H7 (cell line): ENCODE results near the gene ACP1. TPM values are rescaled to one million over a fixed set of nuclear protein-coding genes. Genes with fewer than 3 reads are reported as not detected.
"Not testable (repeated sequence)": the region's sequence is repeated elsewhere in the genome, so short reads cannot be mapped to it uniquely, and the experiment has no call there.

Source experiments
- DNase-seq: peaks from one replicate; pipeline ENCODE4 v3.0.0; 2012
- H3K27me3 ChIP-seq: 2 replicates; pipeline ENCODE4 v1.6.0; 2011; ENCODE audit warnings: mild to moderate bottlenecking, low read length; ENCODE audit not compliant: control insufficient read depth, insufficient read depth
- H3K36me3 ChIP-seq: replicated peaks from 2 replicates; pipeline ENCODE4 v1.5.1; 2011; ENCODE audit warnings: low read length; ENCODE audit not compliant: control insufficient read depth, insufficient read depth
- H3K4me3 ChIP-seq: 2 replicates; pipeline ENCODE4 v1.5.1; 2011; ENCODE audit warnings: low read depth, mild to moderate bottlenecking, control low read depth, low read length, moderate library complexity; ENCODE audit not compliant: insufficient read depth
- total RNA-seq: library from RNA; depleted of rRNA; stranded (reverse); fragments of >200 nt; shearing (Covaris generic); gene quantifications from 2 replicates; pipeline ENCODE4 v1.2.3, GENCODE V29; 2014

ACP1 gene
- total RNA-seq, 1 experiment from 2014 or later, result 138 TPM

GRCh38 chr2:295090-295489, 30.3 kb downstream of the ACP1 start:
- Histone ChIP-seq H3K27me3 (peaks cover 5% of the 10 kb centered on the region), H3K4me3 (no peak overlapping the region), H3K36me3 (no peaks in the 10 kb centered on the region)
- DNase-seq, result no peak

- Histone ChIP-seq H3K27me3 (no peaks in the 10 kb centered on the region; the same call in none of the 2 replicates), H3K4me3 (no peak overlapping the region), H3K36me3 (no peaks in the 10 kb centered on the region)
- DNase-seq, result no peak
These were observed 31.6 kb downstream of the ACP1 start for GRCh38 chr2:296354-296753.

- Histone ChIP-seq H3K4me3 (no peak overlapping the region), H3K36me3 (no peaks in the 10 kb centered on the region), H3K27me3 (no peaks in the 10 kb centered on the region)
- no peak for DNase-seq
These were observed 40.6 kb downstream of the ACP1 start for GRCh38 chr2:305366-305765.

GRCh38 chr2:309148-309953, 44.6 kb downstream of the ACP1 start:
- peak; percentile 62 for DNase-seq
- Histone ChIP-seq H3K27me3 (no peaks in the 10 kb centered on the region), H3K4me3 (no peak overlapping the region), H3K36me3 (no peaks in the 10 kb centered on the region)

GRCh38 chr2:309954-310510, 45.3 kb downstream of the ACP1 start:
- DNase-seq, result no peak
- Histone ChIP-seq H3K4me3 (no peak overlapping the region), H3K27me3 (no peaks in the 10 kb centered on the region), H3K36me3 (no peaks in the 10 kb centered on the region)

GRCh38 chr2:310994-311393, 46.2 kb downstream of the ACP1 start:
- Histone ChIP-seq H3K27me3 (no peaks in the 10 kb centered on the region), H3K4me3 (no peak overlapping the region), H3K36me3 (no peaks in the 10 kb centered on the region)
- no peak for DNase-seq

GRCh38 chr2:313991-314390, 49.2 kb downstream of the ACP1 start:
- Histone ChIP-seq H3K36me3 (no peaks in the 10 kb centered on the region), H3K27me3 (no peaks in the 10 kb centered on the region), H3K4me3 (no peak overlapping the region)
- peak; percentile 60 for DNase-seq

- no peak for DNase-seq
- no peaks in the 10 kb centered on the region for H3K36me3 ChIP-seq
These were observed 50.0 kb downstream of the ACP1 start for GRCh38 chr2:314561-315336.

GRCh38 chr2:315925-316324, 51.2 kb downstream of the ACP1 start:
- not testable (repeated sequence) for H3K27me3 ChIP-seq, H3K36me3 ChIP-seq, DNase-seq, H3K4me3 ChIP-seq

More at GRCh38 chr2:314561-315336, 50.0 kb downstream of the ACP1 start:
- no peak overlapping the region for H3K4me3 ChIP-seq
- no peaks in the 10 kb centered on the region for H3K27me3 ChIP-seq

GRCh38 chr2:316381-316780, 51.6 kb downstream of the ACP1 start:
- no peak overlapping the region for H3K4me3 ChIP-seq
- no peaks in the 10 kb centered on the region for H3K27me3 ChIP-seq
- DNase-seq, result no peak
- H3K36me3 ChIP-seq, result no peaks in the 10 kb centered on the region

GRCh38 chr2:317501-318424, 53.0 kb downstream of the ACP1 start:
- DNase-seq, result peak; percentile 70
- Histone ChIP-seq H3K4me3 (no peak overlapping the region), H3K27me3 (no peaks in the 10 kb centered on the region), H3K36me3 (no peaks in the 10 kb centered on the region)

- no peak for DNase-seq
- no peaks in the 10 kb centered on the region for H3K27me3 ChIP-seq
These were observed 54.4 kb downstream of the ACP1 start for GRCh38 chr2:319059-319600.

GRCh38 chr2:320561-320960, 55.8 kb downstream of the ACP1 start:
- H3K4me3 ChIP-seq, result no peak overlapping the region
- H3K27me3 ChIP-seq, result no peaks in the 10 kb centered on the region
- no peaks in the 10 kb centered on the region for H3K36me3 ChIP-seq
- DNase-seq, result no peak

More at GRCh38 chr2:319059-319600, 54.4 kb downstream of the ACP1 start:
- no peak overlapping the region for H3K4me3 ChIP-seq
- H3K36me3 ChIP-seq, result no peaks in the 10 kb centered on the region

- no peaks in the 10 kb centered on the region for H3K27me3 ChIP-seq
- no peak for DNase-seq
- H3K4me3 ChIP-seq, result no peak overlapping the region
- no peaks in the 10 kb centered on the region for H3K36me3 ChIP-seq
These were observed 57.6 kb downstream of the ACP1 start for GRCh38 chr2:322326-322725.
